Adrenal gland (tissue), 5 donors: ENCODE measurements around the gene ASCC1.

Experiments
- POLR2A ChIP-seq, 2 donors: fragments of 450-650 bp; IDR thresholded peaks; one replicate each; pipeline ENCODE4 v1.6.1; 2017; ENCODE audit warnings: antibody characterized with exemption in 2 of 2, mild to moderate bottlenecking in 2 of 2, moderate library complexity in 1 of 2
- TF ChIP-seq, protein P1 (sequence below), 6 experiments: fragments of 450-650 bp in 4 of 6; fragments of 200-600 bp in 2 of 6; sonication (generic) in 1 of 6; IDR thresholded peaks; 1 replicate in 5 of 6; 2 replicates in 1 of 6; pipeline versions ENCODE4 v1.5.1 to v1.8.0; 2016 to 2021; ENCODE audit warnings: antibody characterized with exemption in 6 of 6, mild to moderate bottlenecking in 2 of 6, moderate library complexity in 1 of 6
- donor health status: DM: no; HTN: no; CAD: no.

DNA sequence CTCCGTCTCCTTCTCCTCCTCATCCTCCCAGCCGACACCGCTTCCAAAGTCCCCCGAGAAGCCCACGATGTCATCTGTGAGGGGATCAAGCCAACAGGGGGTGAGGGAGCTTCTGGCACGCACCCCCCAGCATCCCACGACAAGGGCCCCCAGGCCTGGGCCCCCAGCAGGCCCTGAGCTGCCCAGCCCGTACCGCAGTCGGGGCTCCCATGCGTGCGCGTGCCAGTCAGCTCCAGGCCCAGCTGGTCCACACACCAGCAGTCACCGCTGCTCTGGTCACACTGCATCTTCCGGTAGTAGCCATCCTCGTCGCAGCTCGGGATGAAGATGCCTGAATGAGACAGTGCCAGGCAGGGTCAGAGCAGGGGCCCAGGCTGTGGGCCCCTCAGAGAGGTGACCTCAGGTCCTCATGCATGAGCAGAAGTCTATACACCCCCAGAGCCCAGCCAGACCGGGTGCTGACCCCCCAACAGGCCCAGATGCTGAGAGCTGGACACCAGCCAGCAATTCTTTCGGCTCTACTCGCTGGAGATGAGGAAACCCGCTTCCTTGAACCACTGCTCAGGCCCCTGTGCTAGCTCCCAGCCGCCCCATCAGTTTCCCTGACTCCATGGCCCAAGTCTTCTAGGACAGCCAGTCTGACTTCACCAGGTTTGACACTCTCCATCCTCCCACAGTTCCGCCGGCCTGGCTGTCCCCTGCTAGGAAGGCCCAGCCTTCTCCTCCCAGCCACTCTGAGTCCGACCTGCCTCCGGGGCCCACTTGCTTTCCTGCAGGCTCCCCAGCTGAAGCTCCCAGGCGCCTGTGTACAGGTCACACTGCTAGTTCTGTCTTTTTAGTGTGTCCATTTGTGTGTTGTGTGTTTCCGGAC lies 153.0 kb downstream of the ASCC1 start:
- no peak for TF ChIP-seq POLR2A (IDR thresholded peaks at IDR 0.05)
- TF ChIP-seq, protein P1, sequence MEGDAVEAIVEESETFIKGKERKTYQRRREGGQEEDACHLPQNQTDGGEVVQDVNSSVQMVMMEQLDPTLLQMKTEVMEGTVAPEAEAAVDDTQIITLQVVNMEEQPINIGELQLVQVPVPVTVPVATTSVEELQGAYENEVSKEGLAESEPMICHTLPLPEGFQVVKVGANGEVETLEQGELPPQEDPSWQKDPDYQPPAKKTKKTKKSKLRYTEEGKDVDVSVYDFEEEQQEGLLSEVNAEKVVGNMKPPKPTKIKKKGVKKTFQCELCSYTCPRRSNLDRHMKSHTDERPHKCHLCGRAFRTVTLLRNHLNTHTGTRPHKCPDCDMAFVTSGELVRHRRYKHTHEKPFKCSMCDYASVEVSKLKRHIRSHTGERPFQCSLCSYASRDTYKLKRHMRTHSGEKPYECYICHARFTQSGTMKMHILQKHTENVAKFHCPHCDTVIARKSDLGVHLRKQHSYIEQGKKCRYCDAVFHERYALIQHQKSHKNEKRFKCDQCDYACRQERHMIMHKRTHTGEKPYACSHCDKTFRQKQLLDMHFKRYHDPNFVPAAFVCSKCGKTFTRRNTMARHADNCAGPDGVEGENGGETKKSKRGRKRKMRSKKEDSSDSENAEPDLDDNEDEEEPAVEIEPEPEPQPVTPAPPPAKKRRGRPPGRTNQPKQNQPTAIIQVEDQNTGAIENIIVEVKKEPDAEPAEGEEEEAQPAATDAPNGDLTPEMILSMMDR (IDR thresholded peaks at IDR 0.05), result no peak
